SW480 (cell line): ENCODE measurements around the gene ANGPTL1.
"Not testable (repeated sequence)": the region's sequence is repeated elsewhere in the genome, so short reads cannot be mapped to it uniquely, and the experiment has no call there.

Experiments used
- DNase-seq: peaks from one replicate; pipeline ENCODE4 v3.0.0-alpha.2; 2016; ENCODE audit warnings: low spot score

The ANGPTL1 gene

GRCh38 chr1:178867670-178868069 is 3.2 kb downstream of the ANGPTL1 start:
- DNase-seq = no peak

GRCh38 chr1:178864326-178864725 is 6.6 kb downstream of the ANGPTL1 start:
- DNase-seq = no peak

- no peak for DNase-seq
These were observed 8.0 kb downstream of the ANGPTL1 start for GRCh38 chr1:178862864-178863263.

- no peak for DNase-seq
These were observed 8.5 kb downstream of the ANGPTL1 start for GRCh38 chr1:178862416-178862815.

- no peak for DNase-seq
These were observed 13.8 kb downstream of the ANGPTL1 start for GRCh38 chr1:178857126-178857525.

- no peak for DNase-seq
These were observed 21.0 kb downstream of the ANGPTL1 start for GRCh38 chr1:178849918-178850317.

- not testable (repeated sequence) for DNase-seq
These were observed 23.0 kb downstream of the ANGPTL1 start for GRCh38 chr1:178847919-178848318.

- DNase-seq = no peak
These were observed 23.5 kb downstream of the ANGPTL1 start for GRCh38 chr1:178847396-178847849.

- no peak for DNase-seq
These were observed 24.6 kb downstream of the ANGPTL1 start for GRCh38 chr1:178846306-178846705.

GRCh38 chr1:178844436-178844835 is 26.4 kb downstream of the ANGPTL1 start:
- no peak for DNase-seq

GRCh38 chr1:178825167-178825566 is 45.7 kb downstream of the ANGPTL1 start:
- no peak for DNase-seq

GRCh38 chr1:178821134-178821866 is 49.6 kb downstream of the ANGPTL1 start:
- DNase-seq = no peak

- DNase-seq = no peak
These were observed 51.8 kb downstream of the ANGPTL1 start for GRCh38 chr1:178819123-178819522.

GRCh38 chr1:178818416-178818815 is 52.5 kb downstream of the ANGPTL1 start:
- no peak for DNase-seq

- no peak for DNase-seq
These were observed 60.3 kb downstream of the ANGPTL1 start for GRCh38 chr1:178810585-178810984.

GRCh38 chr1:178808529-178808928 is 62.3 kb downstream of the ANGPTL1 start:
- DNase-seq = no peak

GRCh38 chr1:178806665-178807300 is 64.1 kb downstream of the ANGPTL1 start:
- DNase-seq = no peak

- no peak for DNase-seq
These were observed 68.0 kb downstream of the ANGPTL1 start for GRCh38 chr1:178802873-178803272.
